NCI-H1694 treated with DMSO at 0.1 percent for 48 hours (cell line): ENCODE results near the gene HTT.
A peak's percentile ranks its signal among the peaks of the same experiment; 100 is the strongest.

Experiments used
- DNase-seq: peaks from one replicate; lab custom pipeline; 2025; lab: John Stamatoyannopoulos, UW

The HTT gene

DNA sequence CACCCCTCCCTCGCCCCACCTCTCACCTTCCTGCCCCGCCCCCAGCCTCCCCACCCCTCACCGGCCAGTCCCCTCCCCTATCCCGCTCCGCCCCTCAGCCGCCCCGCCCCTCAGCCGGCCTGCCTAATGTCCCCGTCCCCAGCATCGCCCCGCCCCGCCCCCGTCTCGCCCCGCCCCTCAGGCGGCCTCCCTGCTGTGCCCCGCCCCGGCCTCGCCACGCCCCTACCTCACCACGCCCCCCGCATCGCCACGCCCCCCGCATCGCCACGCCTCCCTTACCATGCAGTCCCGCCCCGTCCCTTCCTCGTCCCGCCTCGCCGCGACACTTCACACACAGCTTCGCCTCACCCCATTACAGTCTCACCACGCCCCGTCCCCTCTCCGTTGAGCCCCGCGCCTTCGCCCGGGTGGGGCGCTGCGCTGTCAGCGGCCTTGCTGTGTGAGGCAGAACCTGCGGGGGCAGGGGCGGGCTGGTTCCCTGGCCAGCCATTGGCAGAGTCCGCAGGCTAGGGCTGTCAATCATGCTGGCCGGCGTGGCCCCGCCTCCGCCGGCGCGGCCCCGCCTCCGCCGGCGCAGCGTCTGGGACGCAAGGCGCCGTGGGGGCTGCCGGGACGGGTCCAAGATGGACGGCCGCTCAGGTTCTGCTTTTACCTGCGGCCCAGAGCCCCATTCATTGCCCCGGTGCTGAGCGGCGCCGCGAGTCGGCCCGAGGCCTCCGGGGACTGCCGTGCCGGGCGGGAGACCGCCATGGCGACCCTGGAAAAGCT is at the start of gene HTT, which contains the start of gene HTT-AS:
Gene HTT (plus strand): TSS at position 604 of the 768 bp plus-strand sequence. CDS start 145 bp downstream, at position 749.
Gene HTT-AS (minus strand): TSS at position 461 of the 768 bp plus-strand sequence.
- peak; percentile 79 for DNase-seq

DNA sequence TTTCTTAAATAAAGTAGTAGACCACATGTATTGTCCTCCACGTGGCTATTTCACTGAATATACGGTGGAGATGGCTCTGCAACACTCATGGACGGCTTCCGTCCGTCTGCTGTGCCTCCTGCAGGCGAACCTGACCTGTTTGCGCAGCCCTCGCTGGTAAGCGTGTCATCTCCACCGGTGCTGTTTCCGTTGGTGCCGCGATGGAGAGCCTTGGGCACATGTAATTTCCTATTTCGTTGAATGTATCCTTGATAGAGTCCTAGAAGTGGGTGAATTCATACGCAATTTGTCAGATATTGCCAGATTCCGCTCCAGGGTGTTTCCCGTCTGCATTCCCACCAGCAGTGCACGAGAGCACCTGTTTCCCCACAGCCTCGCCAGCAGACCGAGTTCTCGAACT is 48.6 kb upstream of the HTT start:
- no peak for DNase-seq

DNA sequence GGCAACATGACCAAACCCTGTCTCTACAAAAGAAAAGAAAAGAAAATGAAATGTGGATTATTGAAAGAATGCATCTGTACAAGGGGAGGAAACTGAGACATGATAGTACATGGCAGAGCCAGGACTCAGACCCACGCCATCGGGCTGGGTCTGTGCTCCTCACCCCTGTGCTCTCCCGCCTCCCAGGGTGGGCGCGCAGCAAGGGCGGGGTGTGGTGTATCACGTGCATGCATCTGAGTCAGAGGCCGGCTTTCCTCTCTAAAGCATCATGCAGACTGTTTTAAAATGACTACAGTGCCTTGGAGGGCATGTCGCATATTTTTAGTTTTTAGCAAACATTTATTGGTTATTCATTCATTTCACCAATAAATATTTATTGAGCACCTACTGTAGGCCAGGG is 47.9 kb upstream of the HTT start:
- no peak for DNase-seq

DNA sequence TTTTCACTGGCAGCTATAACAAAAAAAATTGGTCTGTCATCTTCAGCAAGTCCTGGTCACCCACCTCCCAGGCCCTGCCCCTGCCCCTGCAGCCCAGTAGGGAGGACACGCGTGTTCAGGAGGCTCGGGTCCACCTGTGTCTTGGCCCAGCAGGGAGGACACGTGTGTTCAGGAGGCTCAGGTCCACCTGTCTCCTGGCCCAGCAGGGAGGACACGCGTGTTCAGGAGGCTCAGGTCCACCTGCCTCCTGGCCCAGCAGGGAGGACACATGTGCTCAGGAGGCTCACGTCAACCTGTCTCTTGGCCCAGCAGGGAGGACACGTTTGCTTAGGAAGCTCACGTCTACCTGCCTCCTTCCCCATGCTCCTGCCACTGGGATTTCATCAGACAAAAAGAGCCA is 45.0 kb upstream of the HTT start:
- DNase-seq, result no peak

DNA sequence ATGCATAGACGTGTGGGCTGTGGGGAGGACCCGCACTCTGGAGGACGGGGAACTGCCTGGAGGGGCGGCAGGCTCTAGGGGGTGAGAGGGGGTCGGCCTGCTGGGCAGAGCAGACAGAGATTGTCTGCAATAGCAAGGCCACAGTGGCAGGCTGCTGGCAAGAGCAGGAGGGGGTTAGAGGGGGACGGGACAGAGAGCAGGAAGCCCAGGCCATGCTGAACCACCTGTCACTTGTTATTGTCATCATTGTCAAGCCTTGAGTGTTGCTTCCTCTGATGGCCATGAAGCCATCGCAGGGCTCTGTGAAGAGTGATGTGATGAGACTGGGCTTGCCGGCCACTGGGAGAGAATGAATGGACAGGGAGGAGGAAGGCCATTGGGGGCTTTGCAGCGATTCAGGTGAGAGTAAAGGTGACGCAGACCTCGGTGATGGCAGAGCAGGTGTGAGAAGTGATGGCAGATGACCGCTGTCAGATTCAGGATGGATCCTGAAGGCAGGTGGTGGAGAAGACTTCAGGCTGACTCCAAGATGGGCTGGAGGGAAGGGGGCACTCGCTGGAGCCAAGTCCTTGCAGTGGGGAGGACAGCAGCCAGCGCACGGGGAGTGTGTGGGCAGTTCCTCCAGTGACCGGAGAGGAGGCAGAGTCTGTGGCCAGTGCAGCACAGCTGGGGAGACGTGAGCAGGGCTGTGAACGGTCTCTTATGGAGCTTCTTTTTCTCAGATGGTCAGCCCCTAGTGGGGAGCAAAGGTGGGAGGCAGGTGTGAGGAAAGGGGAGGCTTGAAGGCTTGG is 43.7 kb upstream of the HTT start:
- DNase-seq, result no peak

DNA sequence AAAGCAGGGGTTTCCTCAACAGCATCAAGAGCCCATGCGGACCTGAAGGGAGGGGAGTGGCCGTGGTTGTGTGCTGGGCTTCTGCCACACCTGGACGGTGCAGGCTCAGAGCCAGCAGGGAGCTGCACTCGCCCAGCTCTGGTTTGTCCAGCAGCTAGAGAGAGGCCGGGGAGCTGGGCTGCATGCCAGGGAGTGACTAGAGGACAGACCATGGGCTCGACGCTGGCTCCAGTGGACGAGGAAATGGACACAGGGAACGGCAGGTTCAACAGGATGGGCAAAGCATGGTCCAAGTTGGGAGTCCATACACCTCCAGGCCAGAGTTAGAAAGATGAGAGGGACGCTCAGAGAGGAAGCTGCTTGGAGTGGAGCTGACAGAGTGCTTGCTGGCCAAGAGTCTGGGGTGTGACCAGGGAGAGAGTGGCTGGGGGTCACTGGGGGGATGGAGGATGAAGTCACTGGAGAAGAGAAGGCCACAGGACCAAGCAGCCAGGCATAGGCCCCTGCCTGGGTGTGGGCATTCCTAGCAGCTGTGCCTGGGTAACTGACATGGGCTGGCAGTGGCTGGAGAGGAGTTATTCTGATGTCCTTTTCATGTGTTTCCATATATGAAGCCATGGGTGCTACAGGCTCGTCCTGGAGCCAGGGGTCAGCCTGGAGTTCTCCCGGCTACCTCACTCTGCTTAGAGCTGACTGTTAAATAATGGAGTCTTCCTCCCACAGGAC is 43.0 kb upstream of the HTT start:
- DNase-seq, result no peak

DNA sequence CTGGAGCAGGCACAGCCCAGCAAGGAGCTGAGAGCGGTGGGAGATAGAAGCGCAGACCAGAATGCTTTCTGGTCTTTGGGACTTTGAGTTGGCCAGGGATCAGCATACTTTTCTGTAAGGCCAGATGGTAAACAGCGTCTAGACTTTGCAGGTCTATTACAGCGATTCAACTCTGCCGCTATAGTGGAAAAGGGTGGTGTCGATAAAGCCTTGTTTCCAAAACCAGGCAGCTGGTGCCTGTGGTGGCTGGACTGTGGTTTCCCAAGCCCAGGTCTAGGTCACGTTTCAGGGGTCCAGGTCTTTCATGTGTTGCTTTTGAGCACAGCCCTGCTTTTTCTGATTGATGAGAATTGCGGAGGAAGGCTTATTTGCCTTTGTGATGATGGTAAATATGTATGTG is 40.2 kb upstream of the HTT start:
- DNase-seq, result no peak

DNA sequence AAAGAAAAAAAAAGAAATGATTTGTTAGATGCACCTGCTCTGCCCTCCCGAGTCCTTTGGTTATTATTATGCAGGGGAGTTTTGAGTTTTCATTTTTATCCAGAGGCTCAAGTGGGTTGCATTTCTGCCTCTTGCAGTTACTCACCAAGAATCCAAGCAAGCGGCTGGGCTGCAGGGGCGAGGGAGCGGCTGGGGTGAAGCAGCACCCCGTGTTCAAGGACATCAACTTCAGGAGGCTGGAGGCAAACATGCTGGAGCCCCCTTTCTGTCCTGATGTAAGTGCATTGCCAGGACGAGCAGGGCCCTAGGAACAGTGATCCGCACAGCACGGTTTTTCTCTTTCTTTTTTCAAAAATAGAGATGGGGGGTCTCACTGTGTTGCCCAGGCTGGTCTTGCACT is 39.2 kb upstream of the HTT start:
- no peak for DNase-seq

DNA sequence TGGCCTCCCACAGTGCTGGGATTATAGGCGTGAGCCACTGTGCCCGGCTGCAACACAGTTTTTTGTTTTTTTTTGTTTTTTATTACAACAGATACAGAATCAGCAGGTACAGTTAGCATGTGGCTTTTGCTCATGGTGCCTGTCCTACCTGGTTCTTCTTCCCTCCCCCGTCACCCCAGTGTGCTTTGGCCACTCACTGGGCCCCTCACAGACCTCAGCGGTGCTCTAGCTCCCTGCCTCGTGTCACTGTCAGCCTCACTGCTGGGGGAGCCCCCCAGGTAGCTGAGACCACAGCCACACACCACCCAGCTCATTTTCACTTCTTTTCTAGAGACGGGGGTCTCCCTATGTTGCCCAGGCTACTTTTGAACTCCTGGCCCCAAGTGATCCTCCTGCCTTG is 38.8 kb upstream of the HTT start:
- no peak for DNase-seq

DNA sequence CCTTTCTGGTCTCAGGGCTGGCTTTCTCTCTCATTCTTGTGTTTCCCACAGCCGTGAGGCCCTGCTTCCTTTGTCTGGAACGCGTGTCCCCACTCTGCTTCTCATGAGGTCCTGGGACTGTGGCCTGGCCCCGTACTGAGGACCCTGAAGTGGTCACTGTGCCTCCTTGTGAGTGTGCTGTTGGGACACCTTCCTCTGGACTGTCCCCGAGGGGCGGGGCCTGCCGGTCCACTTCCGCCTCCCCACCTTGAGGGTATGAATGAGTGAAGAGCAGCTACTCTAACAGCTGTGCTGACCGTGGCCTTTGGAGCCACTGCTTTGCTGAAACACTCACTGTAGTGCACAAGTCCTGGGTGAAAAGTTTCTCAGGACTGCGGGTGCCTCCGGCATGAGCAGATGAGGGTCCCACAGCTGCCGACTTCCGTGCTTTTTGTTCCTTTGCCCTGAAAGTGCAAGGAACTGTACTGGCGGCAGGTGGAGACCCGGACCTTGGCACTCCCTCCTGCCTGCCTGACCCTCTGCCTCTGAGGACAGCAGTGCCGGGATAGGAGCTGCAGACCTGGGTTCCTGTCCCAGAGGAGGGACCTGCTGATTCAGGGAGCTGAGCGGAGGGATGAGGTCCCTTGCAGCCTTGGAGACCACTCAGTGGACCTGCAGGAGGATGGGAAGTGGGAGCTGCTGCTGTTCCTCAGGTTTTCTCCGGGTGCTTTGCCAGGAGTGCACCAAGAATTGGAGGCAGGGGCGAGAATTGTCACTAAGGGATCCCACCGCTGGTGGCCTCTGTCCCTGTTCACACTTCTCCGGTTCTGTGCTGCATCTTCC is 38.1 kb upstream of the HTT start:
- no peak for DNase-seq

DNA sequence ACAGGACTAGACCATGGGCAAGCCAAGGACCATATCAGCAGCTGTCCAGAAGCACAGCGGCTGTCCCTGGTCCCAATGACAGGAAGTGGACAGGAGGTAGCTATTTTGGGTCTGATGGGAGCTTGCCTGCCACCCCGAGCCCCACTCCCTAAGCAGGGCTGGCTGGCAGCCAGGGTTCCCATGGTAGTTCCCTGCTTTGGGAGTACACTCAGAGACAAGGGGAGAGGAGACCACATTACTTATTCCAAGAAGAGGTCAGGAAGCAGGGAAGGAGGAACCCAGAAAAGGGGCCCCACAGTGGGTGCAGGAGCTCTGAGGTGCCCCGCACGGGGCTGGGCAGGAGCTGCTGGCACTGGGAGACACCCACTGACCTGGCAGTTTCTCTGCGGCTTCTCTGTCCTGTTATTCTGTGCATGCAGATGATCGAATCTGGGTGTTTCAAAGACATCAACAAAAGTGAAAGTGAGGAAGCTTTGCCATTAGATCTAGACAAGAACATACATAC is 36.5 kb upstream of the HTT start:
- DNase-seq, result no peak

DNA sequence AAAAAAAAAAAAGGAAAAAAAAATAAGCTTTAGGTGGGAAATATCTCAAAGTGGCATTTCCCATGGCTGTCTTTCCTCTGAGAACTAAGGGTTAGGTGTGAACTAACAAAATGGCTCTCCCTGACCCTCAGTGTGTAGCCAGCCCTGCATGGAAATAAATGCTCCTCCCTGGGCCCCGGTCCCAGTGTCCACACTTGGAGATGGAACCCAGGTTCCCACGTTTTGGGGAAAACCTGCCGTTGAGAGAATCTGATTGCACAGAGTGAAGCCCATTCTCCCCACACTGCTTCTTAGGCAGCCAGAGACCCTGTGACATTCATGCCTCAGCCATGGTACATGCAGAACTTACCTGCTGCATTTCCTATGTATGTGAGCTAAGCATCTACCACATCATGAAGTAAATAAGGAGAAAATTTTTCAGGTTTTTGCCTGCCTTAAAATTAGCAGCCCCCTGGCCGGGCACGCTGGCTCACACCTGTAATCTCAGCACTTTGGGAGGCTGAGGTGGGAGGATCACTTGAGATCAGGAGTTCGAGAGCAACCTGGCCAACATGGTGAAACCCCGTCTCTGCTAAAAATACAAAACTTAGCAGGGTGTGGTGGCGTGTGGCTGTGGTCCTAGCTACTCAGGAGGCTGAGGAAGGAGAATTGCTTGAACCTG is 34.6 kb upstream of the HTT start:
- DNase-seq, result no peak

DNA sequence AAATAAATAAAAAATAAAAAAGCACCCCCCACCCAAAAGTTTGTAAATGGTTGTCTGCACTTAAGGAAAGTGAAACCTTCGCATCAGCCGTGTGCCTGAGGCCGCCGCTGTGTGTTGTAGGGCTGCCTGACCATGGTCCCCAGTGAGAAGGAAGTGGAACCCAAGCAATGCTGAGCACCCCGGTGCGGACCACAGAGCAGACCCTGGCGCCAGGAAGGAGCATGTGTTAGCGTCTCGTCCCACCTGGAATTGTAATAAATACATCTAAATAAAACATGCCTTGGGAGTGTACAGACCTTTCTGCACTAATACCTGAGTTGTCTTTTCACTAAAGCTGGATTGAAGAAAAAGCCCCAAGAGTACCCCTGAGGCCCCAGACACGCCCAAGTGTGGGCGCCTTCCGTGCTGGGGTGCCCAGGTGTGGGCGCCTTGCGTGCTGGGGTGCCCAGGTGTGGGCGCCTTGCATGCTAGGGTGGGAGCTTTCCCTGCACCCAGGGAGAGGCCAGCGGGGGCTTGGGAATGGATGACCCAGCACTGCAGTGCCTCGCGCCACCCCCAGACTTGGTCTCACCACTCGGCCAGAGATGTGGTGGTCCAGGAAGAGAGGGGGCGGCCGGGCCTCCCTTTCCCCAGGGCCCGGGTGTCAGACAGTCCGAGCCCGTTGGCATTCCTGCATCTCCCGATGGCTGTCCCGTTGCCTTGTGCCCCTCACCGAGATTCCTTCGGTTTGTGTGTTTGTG is 33.9 kb upstream of the HTT start:
- no peak for DNase-seq

DNA sequence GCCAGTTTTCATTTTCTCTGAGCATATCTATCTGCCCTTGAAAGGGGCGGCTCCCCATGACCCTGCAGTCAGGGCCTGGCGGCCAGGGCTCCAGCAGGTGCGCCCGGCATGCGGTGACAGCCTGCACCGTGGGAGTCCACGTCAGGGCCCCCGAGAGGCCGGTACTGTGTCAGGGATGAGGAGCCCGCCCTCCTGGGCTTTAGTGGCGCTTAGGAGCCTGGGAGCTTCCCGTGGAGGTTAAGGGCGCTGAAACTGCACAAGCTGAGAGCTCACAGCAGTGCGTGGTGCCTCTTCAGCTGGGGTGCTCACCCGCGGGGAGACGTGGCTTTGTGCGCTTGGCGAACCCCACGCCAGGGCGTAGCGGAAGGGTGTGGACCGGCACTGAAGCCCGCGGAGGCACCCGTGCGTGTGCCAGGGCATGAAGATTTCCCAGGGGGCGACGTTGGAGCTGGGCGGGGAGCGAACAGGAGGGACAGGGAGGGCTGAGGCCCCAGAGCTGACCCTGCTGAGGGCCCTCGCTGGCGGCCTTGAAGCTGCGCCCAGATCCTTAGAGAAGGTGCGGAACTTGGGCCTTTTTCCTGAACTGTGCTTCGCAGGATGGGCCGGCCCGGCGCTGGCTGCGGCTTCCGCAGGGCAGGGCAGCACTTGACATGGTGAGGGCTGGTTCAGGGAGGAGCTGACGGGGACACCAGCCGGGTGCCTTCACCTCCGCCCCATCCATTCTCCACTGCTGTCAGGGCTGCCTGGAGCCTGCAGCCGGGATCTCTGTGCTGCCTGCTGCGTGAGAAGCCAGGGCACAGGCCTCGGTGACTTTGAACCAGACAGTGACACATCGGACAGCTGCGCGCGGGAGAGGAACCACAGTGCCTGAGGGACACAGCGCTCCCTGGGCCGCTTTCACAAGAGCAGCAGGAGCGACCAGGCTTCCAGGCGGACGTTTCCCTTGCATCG is 33.0 kb upstream of the HTT start:
- DNase-seq, result no peak

DNA sequence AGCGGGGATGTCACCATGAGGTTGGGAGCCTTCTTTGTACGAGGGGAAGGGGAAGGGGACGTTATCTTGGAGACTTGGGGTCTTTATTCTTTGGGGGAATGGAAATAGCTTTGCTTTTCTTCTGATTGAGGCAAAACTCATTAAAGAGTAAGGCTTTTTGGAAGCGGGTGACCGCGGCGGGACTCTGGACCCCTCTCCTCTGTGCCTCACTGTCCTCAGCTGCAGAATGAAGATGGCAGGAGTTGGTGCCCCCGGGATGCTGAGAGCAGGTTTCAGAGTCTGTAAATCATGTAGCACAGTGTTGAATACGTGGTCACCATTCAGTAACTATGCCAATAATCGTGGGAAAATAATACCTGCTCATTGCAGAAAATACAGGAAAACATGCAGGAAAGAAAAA is 32.3 kb upstream of the HTT start:
- no peak for DNase-seq

DNA sequence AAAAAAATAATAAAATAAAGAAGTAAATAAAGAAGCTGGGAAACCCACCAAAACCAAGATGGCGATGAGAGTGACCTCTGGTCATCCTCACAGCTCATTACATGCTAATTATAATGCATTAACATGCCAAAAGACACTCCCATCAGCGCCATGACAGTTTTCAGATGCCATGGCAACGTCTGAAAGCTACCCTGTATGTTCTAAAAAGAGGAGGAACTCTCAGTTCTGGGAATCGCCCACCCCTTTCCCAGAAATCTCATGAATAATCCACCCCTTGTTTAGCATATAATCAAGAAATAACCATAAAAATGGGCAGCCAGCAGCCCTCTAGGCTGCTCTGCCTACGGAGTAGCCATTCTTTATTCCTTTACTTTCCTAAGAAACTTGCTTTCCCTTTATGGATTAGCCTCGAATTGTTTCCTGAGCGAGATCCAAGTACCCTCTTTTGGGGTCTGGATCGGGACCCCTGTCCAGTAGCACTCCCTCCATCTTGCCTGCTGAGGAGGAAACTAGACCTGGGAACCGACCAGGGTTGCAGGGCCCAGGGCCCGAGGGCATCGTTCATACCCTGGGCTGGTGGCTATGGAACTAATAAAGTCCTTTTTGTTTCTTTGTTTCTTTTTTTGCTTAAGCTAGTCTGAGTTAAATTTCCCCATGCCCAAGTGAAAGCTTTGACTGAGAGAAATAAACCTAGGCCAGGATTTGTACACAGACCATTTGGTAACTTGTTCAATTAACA is 31.0 kb upstream of the HTT start:
- no peak for DNase-seq

DNA sequence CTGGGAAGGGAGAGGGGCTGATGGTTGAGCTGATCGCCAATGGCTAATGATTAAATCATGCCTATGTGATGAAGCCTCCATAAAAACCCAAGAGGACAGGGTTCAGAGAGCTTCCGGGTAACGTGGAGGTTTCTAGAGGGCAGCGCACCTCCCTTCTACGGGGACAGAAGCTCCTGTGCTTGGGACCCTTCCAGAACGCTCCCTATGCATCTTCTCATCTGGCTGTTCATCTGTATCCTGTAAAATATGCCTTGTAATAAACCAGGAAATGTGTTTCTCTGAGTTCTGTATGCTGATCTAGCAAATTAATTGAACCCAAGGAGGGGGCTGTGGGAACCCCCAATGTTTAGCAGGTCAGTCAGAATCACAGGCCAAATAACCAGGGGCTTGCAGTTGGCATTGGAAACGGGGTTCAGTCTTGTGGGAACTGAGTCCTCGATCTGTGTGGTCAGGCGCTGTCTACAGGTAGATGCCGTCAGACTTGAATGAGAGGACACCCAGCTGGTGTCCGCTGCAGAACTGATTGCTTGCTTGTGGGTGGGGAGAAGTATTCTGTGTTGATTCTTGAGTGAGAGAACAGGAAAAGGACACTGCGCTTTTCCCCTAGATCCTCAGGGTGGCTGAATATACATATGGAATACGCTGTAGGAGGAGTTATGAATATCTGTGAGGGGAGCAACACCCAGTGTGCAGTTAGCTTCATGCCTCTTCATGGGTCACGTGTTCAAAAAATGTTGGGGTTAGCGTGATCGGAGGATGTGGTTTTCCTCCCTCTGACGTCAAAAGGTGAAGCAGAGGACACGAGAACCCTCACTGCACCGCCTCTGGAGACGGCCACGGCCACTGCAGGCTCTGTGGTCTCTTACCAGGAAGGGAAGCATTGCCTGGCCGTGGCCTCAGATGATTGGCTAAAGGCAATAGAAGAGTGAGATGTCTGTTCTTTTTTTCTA is 29.3 kb upstream of the HTT start:
- DNase-seq, result no peak
